ENCODE measurements around the gene SCUBE2. TPM values are rescaled to one million over a fixed set of nuclear protein-coding genes. Genes with fewer than 3 reads are reported as not detected.

Gene SCUBE2
- total RNA-seq, 1 donor from 2014 or later = 5.0 TPM

GRCh38 chr11:9066433-9066925, 24.9 kb downstream of the SCUBE2 start:
- TF ChIP-seq CTCF (IDR thresholded peaks at IDR 0.05) = no peak
- no peak for DNase-seq (ENCODE audit: low spot score)
- no peak overlapping the region for H3K4me3 Mint-ChIP-seq (ENCODE audit: unreplicated experiment)
- H3K4me1 Mint-ChIP-seq (ENCODE audit: low read depth) = peaks cover 9% of the 10 kb centered on the region
- peaks cover 9% of the 10 kb centered on the region for H3K36me3 Mint-ChIP-seq (ENCODE audit: low read depth)
- H3K9me3 Mint-ChIP-seq (ENCODE audit: low read depth) = no peaks in the 10 kb centered on the region
- H3K27me3 Mint-ChIP-seq (ENCODE audit: low read depth) = no peaks in the 10 kb centered on the region
- peak overlapping the region; percentile 71 for H3K27ac Mint-ChIP-seq (ENCODE audit: unreplicated experiment)

DNA sequence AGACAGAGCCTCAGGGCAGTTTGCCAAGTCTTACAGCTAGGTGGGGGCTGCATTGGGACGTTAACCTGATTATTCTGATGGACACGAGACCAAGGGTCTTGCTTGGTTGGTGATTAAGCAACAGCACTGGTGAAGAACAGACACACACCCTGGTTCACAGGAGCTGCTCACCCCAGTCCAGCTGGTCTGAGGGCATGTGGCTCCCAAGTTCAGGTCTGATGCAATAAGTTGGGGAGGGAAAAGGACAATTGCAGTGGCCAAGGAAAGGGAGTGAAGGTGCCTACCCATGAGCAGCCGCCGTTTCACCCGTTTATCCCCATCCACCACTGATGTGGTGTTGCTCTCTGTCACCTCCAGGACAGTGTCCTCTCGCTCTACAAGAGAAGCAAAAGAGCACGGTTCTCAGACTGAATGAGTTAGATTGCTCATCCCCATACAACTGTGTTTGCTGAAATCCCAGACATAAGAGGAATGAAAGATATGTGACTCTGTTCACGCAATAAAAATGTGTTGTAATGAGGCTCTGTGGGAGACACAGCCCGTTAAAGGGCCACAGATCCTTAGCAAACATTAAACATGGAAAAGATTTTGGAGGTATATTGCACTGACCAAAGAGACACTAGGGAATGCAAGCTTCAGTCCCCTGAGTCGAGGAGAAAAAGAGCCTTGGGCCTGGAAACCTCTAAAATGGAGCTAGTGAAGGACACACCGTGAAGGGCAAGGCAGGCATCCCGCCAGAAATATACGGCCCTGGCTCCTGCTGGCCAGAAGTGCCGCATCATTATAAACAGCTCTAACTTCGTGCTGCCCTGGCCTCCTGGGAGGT, 25.6 kb downstream of the SCUBE2 start:
- Mint-ChIP-seq H3K4me3 (ENCODE audit: unreplicated experiment) (no peak overlapping the region), H3K27ac (ENCODE audit: unreplicated experiment) (peak overlapping the region; percentile 71), H3K27me3 (ENCODE audit: low read depth) (no peaks in the 10 kb centered on the region), H3K9me3 (ENCODE audit: low read depth) (no peaks in the 10 kb centered on the region), H3K36me3 (ENCODE audit: low read depth) (peaks cover 9% of the 10 kb centered on the region), H3K4me1 (ENCODE audit: low read depth) (peaks cover 9% of the 10 kb centered on the region)
- DNase-seq (ENCODE audit: low spot score) = no peak
- TF ChIP-seq CTCF (IDR thresholded peaks at IDR 0.05) = no peak

DNA sequence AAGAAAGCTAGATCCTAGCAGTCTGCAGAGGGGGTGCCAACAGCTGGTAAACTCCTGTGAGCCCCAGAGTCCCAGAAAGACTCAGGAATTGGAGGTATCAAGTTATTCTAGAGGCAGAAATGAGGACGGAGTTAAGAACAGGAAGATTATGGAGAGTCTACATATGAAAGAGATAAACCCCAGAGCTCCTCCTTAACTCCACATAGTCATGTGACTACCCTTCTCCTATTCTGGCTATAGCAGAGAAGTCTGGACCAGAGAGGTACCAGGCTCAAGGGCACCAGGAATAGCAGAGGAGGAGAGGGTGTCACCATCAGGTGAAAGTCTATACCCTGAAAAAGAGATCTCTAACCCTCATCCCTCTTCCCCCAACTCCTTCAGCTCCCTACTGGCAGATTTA, 29.6 kb downstream of the SCUBE2 start:
- TF ChIP-seq CTCF (IDR thresholded peaks at IDR 0.05) = no peak
- Mint-ChIP-seq H3K27me3 (ENCODE audit: low read depth) (no peaks in the 10 kb centered on the region), H3K36me3 (ENCODE audit: low read depth) (peaks cover 6% of the 10 kb centered on the region), H3K4me3 (ENCODE audit: unreplicated experiment) (no peak overlapping the region), H3K9me3 (ENCODE audit: low read depth) (no peaks in the 10 kb centered on the region), H3K4me1 (ENCODE audit: low read depth) (peaks cover 14% of the 10 kb centered on the region), H3K27ac (ENCODE audit: unreplicated experiment) (no peak overlapping the region)
- no peak for DNase-seq (ENCODE audit: low spot score)

DNA sequence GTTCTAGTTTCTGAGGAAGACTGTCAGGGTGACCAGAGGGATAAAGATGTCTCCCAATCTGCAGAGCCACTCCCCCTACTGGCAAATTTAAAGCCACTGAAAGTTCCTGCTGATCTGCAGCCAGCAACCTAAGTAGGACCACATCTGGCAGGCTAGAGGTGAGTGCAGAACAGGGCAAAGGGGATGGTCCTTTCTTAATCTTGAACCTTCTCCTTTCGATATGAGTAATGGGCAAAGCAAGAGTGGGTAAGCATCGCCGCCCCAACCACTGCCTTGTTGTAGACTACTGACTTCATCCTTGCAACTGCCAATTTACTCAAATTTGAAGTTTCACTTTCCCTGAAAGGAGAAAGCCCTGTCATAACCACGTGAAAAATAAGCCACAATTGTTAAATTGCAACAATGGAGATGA, 30.7 kb downstream of the SCUBE2 start:
- peaks cover 14% of the 10 kb centered on the region for H3K4me1 Mint-ChIP-seq (ENCODE audit: low read depth)
- H3K9me3 Mint-ChIP-seq (ENCODE audit: low read depth) = no peaks in the 10 kb centered on the region
- H3K4me3 Mint-ChIP-seq (ENCODE audit: unreplicated experiment) = no peak overlapping the region
- no peak for DNase-seq (ENCODE audit: low spot score)
- no peaks in the 10 kb centered on the region for H3K27me3 Mint-ChIP-seq (ENCODE audit: low read depth)
- H3K36me3 Mint-ChIP-seq (ENCODE audit: low read depth) = peaks cover 6% of the 10 kb centered on the region
- no peak overlapping the region for H3K27ac Mint-ChIP-seq (ENCODE audit: unreplicated experiment)
- no peak for TF ChIP-seq CTCF (IDR thresholded peaks at IDR 0.05)

GRCh38 chr11:9059406-9059805, 32.0 kb downstream of the SCUBE2 start:
- Mint-ChIP-seq H3K4me1 (ENCODE audit: low read depth) (peaks cover 11% of the 10 kb centered on the region), H3K27ac (ENCODE audit: unreplicated experiment) (no peak overlapping the region), H3K36me3 (ENCODE audit: low read depth) (peaks cover 4% of the 10 kb centered on the region), H3K27me3 (ENCODE audit: low read depth) (no peaks in the 10 kb centered on the region), H3K4me3 (ENCODE audit: unreplicated experiment) (no peak overlapping the region), H3K9me3 (ENCODE audit: low read depth) (no peaks in the 10 kb centered on the region)
- TF ChIP-seq CTCF (IDR thresholded peaks at IDR 0.05) = no peak
- DNase-seq (ENCODE audit: low spot score) = no peak
